Stimulated activated effector memory CD8-positive, alpha-beta T cell treated with anti-CD3 and anti-CD28 coated beads, Interleukin-12 subunit alpha, Interleukin-12 subunit beta, amount 100 ng/mL, for 72 hours (primary cell): ENCODE results near the gene HES4.

Source experiments
- ATAC-seq: fragments of 150-1000 bp; cut with Tn5 transposase; 2 replicates; pipeline ENCODE4 v1.10.0; 2021
- DNase-seq, 2 donors: peaks; one replicate each; pipeline ENCODE4 v3.0.0; 2021 to 2022; ENCODE audit warnings: low spot score in 2 of 2
- H3K27ac Mint-ChIP-seq: one replicate; pipeline ENCODE4 v1.8.0; 2022; ENCODE audit warnings: mild to moderate bottlenecking, mixed read lengths
- H3K36me3 Mint-ChIP-seq: one replicate; pipeline ENCODE4 v1.8.0; 2022; ENCODE audit warnings: mild to moderate bottlenecking, mixed read lengths
- H3K4me1 Mint-ChIP-seq: one replicate; pipeline ENCODE4 v1.8.0; 2022; ENCODE audit warnings: mixed read lengths
- H3K4me3 Mint-ChIP-seq: one replicate; pipeline ENCODE4 v1.8.0; 2022; ENCODE audit warnings: mild to moderate bottlenecking, mixed read lengths
- H3K9me3 Mint-ChIP-seq: one replicate; pipeline ENCODE4 v1.8.0; 2022; ENCODE audit warnings: mixed read lengths

Gene HES4

GRCh38 chr1:999725-1000356 lies at the start of gene HES4:
Gene HES4 (minus strand): TSS chr1:1000097. CDS start chr1:999973, 124 bp downstream.
- Mint-ChIP-seq H3K4me3 (peak within 1 kb of the TSS; percentile 60), H3K4me1 (peaks cover 21% of the 10 kb centered on the region), H3K9me3 (no peaks in the 10 kb centered on the region), H3K27ac (peak within 1 kb of the TSS; percentile 60), H3K36me3 (no peaks in the 10 kb centered on the region)
- DNase-seq = peak in 1 of 2 donors; percentile 73
- peak; percentile 57 for ATAC-seq

- DNase-seq = no peak
- peaks cover 10% of the 10 kb centered on the region for H3K36me3 Mint-ChIP-seq
- ATAC-seq = no peak
- H3K4me3 Mint-ChIP-seq = no peak overlapping the region
- no peaks in the 10 kb centered on the region for H3K4me1 Mint-ChIP-seq
- H3K27ac Mint-ChIP-seq = no peak overlapping the region
- no peaks in the 10 kb centered on the region for H3K9me3 Mint-ChIP-seq
Measured at GRCh38 chr1:1048765-1049164, 48.9 kb upstream of the HES4 start.

GRCh38 chr1:1047963-1048362 lies 48.1 kb upstream of the HES4 start:
- ATAC-seq = no peak
- H3K27ac Mint-ChIP-seq = no peak overlapping the region

GRCh38 chr1:1047407-1047806 lies 47.5 kb upstream of the HES4 start:
- H3K9me3 Mint-ChIP-seq = no peaks in the 10 kb centered on the region
- DNase-seq = no peak
- no peak for ATAC-seq
- no peak overlapping the region for H3K4me3 Mint-ChIP-seq
- no peak overlapping the region for H3K27ac Mint-ChIP-seq
- H3K4me1 Mint-ChIP-seq = peaks cover 5% of the 10 kb centered on the region
- H3K36me3 Mint-ChIP-seq = peaks cover 6% of the 10 kb centered on the region

More at GRCh38 chr1:1047963-1048362, 48.1 kb upstream of the HES4 start:
- Mint-ChIP-seq H3K36me3 (peaks cover 7% of the 10 kb centered on the region), H3K9me3 (no peaks in the 10 kb centered on the region), H3K4me3 (no peak overlapping the region), H3K4me1 (peaks cover 3% of the 10 kb centered on the region)
- no peak for DNase-seq

GRCh38 chr1:1046767-1047166 lies 46.9 kb upstream of the HES4 start:
- no peak overlapping the region for H3K27ac Mint-ChIP-seq
- H3K36me3 Mint-ChIP-seq = peaks cover 6% of the 10 kb centered on the region

GRCh38 chr1:1046243-1046642 lies 46.3 kb upstream of the HES4 start:
- H3K4me1 Mint-ChIP-seq = peaks cover 5% of the 10 kb centered on the region
- no peak for ATAC-seq
- DNase-seq = no peak
- H3K27ac Mint-ChIP-seq = no peak overlapping the region
- H3K4me3 Mint-ChIP-seq = no peak overlapping the region
- H3K36me3 Mint-ChIP-seq = peaks cover 6% of the 10 kb centered on the region
- no peaks in the 10 kb centered on the region for H3K9me3 Mint-ChIP-seq

More at GRCh38 chr1:1046767-1047166, 46.9 kb upstream of the HES4 start:
- Mint-ChIP-seq H3K4me3 (no peak overlapping the region), H3K9me3 (no peaks in the 10 kb centered on the region), H3K4me1 (peaks cover 5% of the 10 kb centered on the region)
- ATAC-seq (no peak), DNase-seq (no peak)

GRCh38 chr1:1045129-1045528 lies 45.2 kb upstream of the HES4 start:
- peaks cover 5% of the 10 kb centered on the region for H3K4me1 Mint-ChIP-seq
- H3K4me3 Mint-ChIP-seq = no peak overlapping the region
- no peak overlapping the region for H3K27ac Mint-ChIP-seq
- DNase-seq (no peak), ATAC-seq (no peak)
- peaks cover 6% of the 10 kb centered on the region for H3K36me3 Mint-ChIP-seq
- H3K9me3 Mint-ChIP-seq = no peaks in the 10 kb centered on the region

GRCh38 chr1:1044455-1045078 lies 44.7 kb upstream of the HES4 start:
- ATAC-seq (no peak), DNase-seq (no peak)
- peaks cover 10% of the 10 kb centered on the region for H3K4me1 Mint-ChIP-seq
- no peak overlapping the region for H3K4me3 Mint-ChIP-seq
- peaks cover 6% of the 10 kb centered on the region for H3K36me3 Mint-ChIP-seq
- no peaks in the 10 kb centered on the region for H3K9me3 Mint-ChIP-seq
- no peak overlapping the region for H3K27ac Mint-ChIP-seq

- H3K27ac Mint-ChIP-seq = no peak overlapping the region
- no peak for ATAC-seq
- peaks cover 6% of the 10 kb centered on the region for H3K36me3 Mint-ChIP-seq
- H3K4me1 Mint-ChIP-seq = peaks cover 17% of the 10 kb centered on the region
- no peaks in the 10 kb centered on the region for H3K9me3 Mint-ChIP-seq
- H3K4me3 Mint-ChIP-seq = no peak overlapping the region
- no peak for DNase-seq
Measured at GRCh38 chr1:1043921-1044320, 44.0 kb upstream of the HES4 start.

- peaks cover 22% of the 10 kb centered on the region for H3K4me1 Mint-ChIP-seq
- peaks cover 10% of the 10 kb centered on the region for H3K36me3 Mint-ChIP-seq
- ATAC-seq (no peak), DNase-seq (no peak)
- no peaks in the 10 kb centered on the region for H3K9me3 Mint-ChIP-seq
- no peak overlapping the region for H3K27ac Mint-ChIP-seq
- peak overlapping the region; percentile 41 for H3K4me3 Mint-ChIP-seq
Measured at GRCh38 chr1:1043411-1043810, 43.5 kb upstream of the HES4 start.

GRCh38 chr1:1042835-1043234 lies 42.9 kb upstream of the HES4 start:
- peaks cover 24% of the 10 kb centered on the region for H3K4me1 Mint-ChIP-seq
- H3K9me3 Mint-ChIP-seq = no peaks in the 10 kb centered on the region
- peaks cover 14% of the 10 kb centered on the region for H3K36me3 Mint-ChIP-seq
- peak overlapping the region; percentile 40 for H3K27ac Mint-ChIP-seq
- H3K4me3 Mint-ChIP-seq = peak overlapping the region; percentile 41
- ATAC-seq (no peak), DNase-seq (no peak)

- no peak for ATAC-seq
- Mint-ChIP-seq H3K9me3 (no peaks in the 10 kb centered on the region), H3K4me3 (no peak overlapping the region)
Measured at GRCh38 chr1:1041873-1042272, 42.0 kb upstream of the HES4 start.

GRCh38 chr1:1041092-1041523 lies 41.2 kb upstream of the HES4 start:
- DNase-seq (no peak), ATAC-seq (no peak)
- H3K4me1 Mint-ChIP-seq = peaks cover 25% of the 10 kb centered on the region
- H3K36me3 Mint-ChIP-seq = peaks cover 7% of the 10 kb centered on the region
- H3K27ac Mint-ChIP-seq = no peak overlapping the region
- no peaks in the 10 kb centered on the region for H3K9me3 Mint-ChIP-seq
- no peak overlapping the region for H3K4me3 Mint-ChIP-seq

More at GRCh38 chr1:1041873-1042272, 42.0 kb upstream of the HES4 start:
- DNase-seq = no peak
- Mint-ChIP-seq H3K36me3 (peaks cover 8% of the 10 kb centered on the region), H3K4me1 (peaks cover 24% of the 10 kb centered on the region), H3K27ac (no peak overlapping the region)

GRCh38 chr1:1040004-1040991 lies 40.4 kb upstream of the HES4 start:
- Mint-ChIP-seq H3K27ac (peak overlapping the region; percentile 46), H3K36me3 (peaks cover 7% of the 10 kb centered on the region), H3K9me3 (no peaks in the 10 kb centered on the region), H3K4me1 (peaks cover 30% of the 10 kb centered on the region), H3K4me3 (peak overlapping the region; percentile 77)
- ATAC-seq (peak; percentile 80), DNase-seq (peak; percentile 61 to 82)
